Liver (tissue), 9 donors: ENCODE measurements around the gene POU4F3. TPM values are rescaled to one million over a fixed set of nuclear protein-coding genes. Genes with fewer than 3 reads are reported as not detected.

ENCODE experiments used
- DNase-seq: peaks from one replicate; pipeline ENCODE4 v3.0.0-alpha.2; 2017; ENCODE audit warnings: low spot score
- H3K27ac ChIP-seq, 2 donors: one replicate each; pipeline ENCODE4 v1.7.0; 2013; ENCODE audit warnings: inconsistent platforms in 2 of 2, low read length in 2 of 2, control low read depth in 1 of 2, low read depth in 1 of 2, mild to moderate bottlenecking in 1 of 2
- H3K27me3 ChIP-seq, 4 donors: one replicate each; pipeline versions ENCODE4 v1.6.1 to v1.7.0; 2013; ENCODE audit warnings: low read length in 3 of 4, inconsistent platforms in 1 of 4, mild to moderate bottlenecking in 1 of 4, moderate library complexity in 1 of 4; ENCODE audit not compliant: control insufficient read depth in 4 of 4, insufficient read depth in 4 of 4
- H3K36me3 ChIP-seq, 4 donors: one replicate each; pipeline versions ENCODE4 v1.6.1 to v1.7.0; 2013; ENCODE audit warnings: low read length in 3 of 4, mild to moderate bottlenecking in 3 of 4, low read depth in 1 of 4, moderate library complexity in 1 of 4; ENCODE audit not compliant: control insufficient read depth in 4 of 4, insufficient read depth in 3 of 4
- H3K4me1 ChIP-seq, 4 donors: one replicate each; pipeline versions ENCODE4 v1.6.1 to v1.7.0; 2013; ENCODE audit warnings: low read length in 3 of 4, mild to moderate bottlenecking in 3 of 4, moderate library complexity in 1 of 4; ENCODE audit not compliant: control insufficient read depth in 4 of 4, insufficient read depth in 4 of 4
- H3K4me3 ChIP-seq, 3 donors: one replicate each; pipeline versions ENCODE4 v1.6.1 to v1.7.0; 2013; ENCODE audit warnings: low read length in 3 of 3, control low read depth in 1 of 3, low read depth in 1 of 3, mild to moderate bottlenecking in 1 of 3
- H3K9ac ChIP-seq, 2 donors: one replicate each; pipeline ENCODE4 v1.7.0; 2013; ENCODE audit warnings: low read length in 2 of 2, mild to moderate bottlenecking in 2 of 2, moderate library complexity in 2 of 2, control low read depth in 1 of 2, low read depth in 1 of 2
- H3K9me3 ChIP-seq, 4 donors: one replicate each; pipeline versions ENCODE4 v1.6.1 to v1.7.0; 2013; ENCODE audit warnings: low read length in 3 of 4; ENCODE audit not compliant: control insufficient read depth in 4 of 4
- ATF3 ChIP-seq: IDR thresholded peaks from 2 replicates; pipeline ENCODE4 v1.6.1; 2016; ENCODE audit warnings: antibody characterized with exemption
- CTCF ChIP-seq: fragments of 150-350 bp; IDR thresholded peaks from 2 replicates; pipeline ENCODE4 v1.5.1; 2017; ENCODE audit warnings: improper control_type of control experiment, low read depth, low read length; ENCODE audit not compliant: missing input control
- EGR1 ChIP-seq, 2 donors: IDR thresholded peaks; 2 replicates each; pipeline ENCODE4 v1.6.1; 2016 to 2018; ENCODE audit warnings: antibody characterized with exemption in 2 of 2, low read depth in 2 of 2
- FOXA1 ChIP-seq: IDR thresholded peaks from 2 replicates; pipeline ENCODE4 v1.6.1; 2016; ENCODE audit warnings: antibody characterized with exemption
- FOXA2 ChIP-seq: IDR thresholded peaks from 2 replicates; pipeline ENCODE4 v1.6.1; 2016; ENCODE audit warnings: antibody characterized with exemption
- HNF4A ChIP-seq, 2 donors: conservative IDR thresholded peaks; 2 replicates each; pipeline ENCODE4 v1.6.1; 2016; ENCODE audit warnings: antibody characterized with exemption in 2 of 2, mild to moderate bottlenecking in 2 of 2
- JUND ChIP-seq, 2 donors: IDR thresholded peaks; 2 replicates each; pipeline ENCODE4 v1.6.1; 2016; ENCODE audit warnings: antibody characterized with exemption in 2 of 2
- MAX ChIP-seq: IDR thresholded peaks from 2 replicates; pipeline ENCODE4 v1.6.1; 2016; ENCODE audit warnings: antibody characterized with exemption
- RAD21 ChIP-seq, 2 donors: IDR thresholded peaks; 2 replicates each; pipeline ENCODE4 v1.6.1; 2016; ENCODE audit warnings: antibody characterized with exemption in 2 of 2, mild to moderate bottlenecking in 2 of 2
- REST ChIP-seq: IDR thresholded peaks from 2 replicates; pipeline ENCODE4 v1.6.1; 2016; ENCODE audit warnings: antibody characterized with exemption, mild to moderate bottlenecking
- SP1 ChIP-seq: IDR thresholded peaks from 2 replicates; pipeline ENCODE4 v1.6.1; 2018; ENCODE audit warnings: antibody characterized with exemption, mild to moderate bottlenecking
- TAF1 ChIP-seq: conservative IDR thresholded peaks from 2 replicates; pipeline ENCODE4 v1.6.1; 2016; ENCODE audit warnings: antibody characterized with exemption, mild to moderate bottlenecking
- YY1 ChIP-seq: IDR thresholded peaks from 2 replicates; pipeline ENCODE4 v1.6.1; 2016; ENCODE audit warnings: antibody characterized with exemption, mild to moderate bottlenecking
- ZBTB33 ChIP-seq: IDR thresholded peaks from 2 replicates; pipeline ENCODE4 v1.6.1; 2016; ENCODE audit warnings: antibody characterized with exemption
- WGBS: extraction: QIAGEN DNeasy Blood & Tissue Kit; methylation state at CpG from one replicate; pipeline ENCODE4 v1.1.7; 2013; 5-methylcytosine and 5-hydroxymethylcytosine counted together
- polyA plus RNA-seq, 2 donors: library from polyadenylated mRNA; stranded (reverse) in 1 of 2; unstranded in 1 of 2; fragments of 200-250 nt in 1 of 2; fragments of >200 nt in 1 of 2; fragmentation: Nextera tagmentation in 1 of 2; extraction: Ambion mirVana in 1 of 2; gene quantifications; one replicate each; pipeline versions ENCODE4 v1.2.1 to v1.2.3, GENCODE V29; 2013 to 2015
- total RNA-seq, 2 donors: library from RNA; depleted of rRNA; stranded (reverse); fragments of >200 nt; gene quantifications; one replicate each; pipeline ENCODE4 v1.2.3, GENCODE V29; 2014
- donor health status: healthy.
- donor health status: healthy.
- donor health status: healthy.
- donor health status: healthy.
- donor health status: healthy.

The POU4F3 gene
- total RNA-seq: not detected
- not detected for polyA plus RNA-seq

- no peak within 1 kb of the TSS for H3K27ac ChIP-seq
- H3K4me3 ChIP-seq: no peak within 1 kb of the TSS
- 6% methylated on average over 70 of the region's 70 CpGs for WGBS
- peaks cover 0 to 8% (median 1%) of the 10 kb centered on the region in 4 donors for H3K4me1 ChIP-seq
- no peaks in the 10 kb centered on the region for H3K36me3 ChIP-seq
- peaks cover 11 to 21% (median 16%) of the 10 kb centered on the region in 4 donors for H3K27me3 ChIP-seq
- H3K9me3 ChIP-seq: no peaks in the 10 kb centered on the region
- no peak for TF ChIP-seq ZBTB33
- TF ChIP-seq CTCF: no peak
- no peak for TF ChIP-seq REST
- TF ChIP-seq SP1: no peak
- TF ChIP-seq EGR1 (IDR thresholded peaks at IDR 0.05; ENCODE audit: low read depth in 2 of 2): no peak
- no peak for TF ChIP-seq JUND (IDR thresholded peaks at IDR 0.05)
- no peak for TF ChIP-seq ATF3
- no peak for TF ChIP-seq HNF4A (conservative IDR thresholded peaks at IDR 0.05)
- TF ChIP-seq YY1: no peak
- TF ChIP-seq TAF1: no peak
- TF ChIP-seq RAD21 (IDR thresholded peaks at IDR 0.05): no peak
- no peak for TF ChIP-seq FOXA1
- no peak for TF ChIP-seq FOXA2
- no peak for TF ChIP-seq MAX
- no peak within 1 kb of the TSS for H3K9ac ChIP-seq
- no peak for DNase-seq
These were observed at the start of gene POU4F3 for GRCh38 chr5:146338774-146339714. TSS of gene POU4F3 (plus strand) at chr5:146338839. CDS start at chr5:146339113, 274 bp downstream.
